NT2/D1 (cell line): ENCODE data around the gene FABP1.

Experiments
- SUZ12 ChIP-seq: IDR thresholded peaks from 2 replicates; pipeline ENCODE4 v1.6.1; 2011; ENCODE audit not compliant: insufficient read length, insufficient read depth; ENCODE audit errors: extremely low read depth
- YY1 ChIP-seq: IDR thresholded peaks from 2 replicates; pipeline ENCODE4 v1.6.1; 2011; ENCODE audit not compliant: insufficient read length, insufficient read depth
- ZNF274 ChIP-seq: IDR thresholded peaks from 2 replicates; pipeline ENCODE4 v1.6.1; 2011; ENCODE audit warnings: mild to moderate bottlenecking, low read depth, low read length

DNA sequence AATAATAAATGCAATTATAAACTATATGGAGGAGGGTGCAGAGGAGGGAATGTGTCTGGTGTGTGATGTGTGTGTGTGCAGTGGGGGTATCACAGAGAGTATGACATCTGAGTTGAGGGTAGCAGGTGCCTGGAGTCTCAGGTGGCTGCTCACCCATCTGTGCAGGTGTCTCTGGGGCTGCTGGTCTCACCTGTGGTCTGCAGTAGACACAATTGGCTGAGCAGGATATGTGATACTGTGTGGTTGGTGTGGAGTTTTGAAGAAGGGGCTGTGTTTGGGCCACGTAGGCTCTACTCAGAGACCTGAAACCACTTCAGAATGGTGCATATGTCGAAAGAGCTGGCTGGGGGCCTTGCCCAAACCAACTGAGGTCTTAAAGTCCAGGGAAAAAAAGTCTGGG is 17.0 kb downstream of the FABP1 start:
- TF ChIP-seq ZNF274, result no peak
- no peak for TF ChIP-seq YY1
- no peak for TF ChIP-seq SUZ12
